ENCODE data around the gene ST8SIA1.

DNA sequence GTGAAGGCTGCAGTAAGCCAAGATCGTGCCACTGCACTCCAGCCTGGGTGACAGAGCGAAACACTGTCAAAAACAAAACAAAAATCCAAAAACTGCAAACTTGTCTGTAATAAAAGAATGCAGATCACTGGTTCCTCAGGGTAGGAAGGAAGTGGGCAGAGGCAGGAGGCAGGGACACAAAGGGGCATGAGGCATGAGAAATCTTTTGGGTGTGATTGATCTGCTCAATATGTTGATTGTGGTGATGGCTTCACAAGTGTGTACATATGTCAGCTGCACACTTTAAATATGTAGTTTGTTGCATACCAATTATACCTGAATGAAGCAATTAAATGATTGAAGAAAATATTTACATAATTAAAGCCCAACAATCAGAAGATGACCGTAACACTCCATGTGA lies 170.9 kb downstream of the ST8SIA1 start:
- TF ChIP-seq POLR2AphosphoS5 (IDR thresholded peaks at IDR 0.05) (no peak), CTCF (IDR thresholded peaks at IDR 0.05) (no peak), POLR2A (IDR thresholded peaks at IDR 0.05) (no peak)

Data from breast epithelium (tissue), 3 donors.